Neural progenitor cell (in vitro differentiated cells): Measurements from ENCODE around the gene TWF2. TPM values are rescaled to one million over a fixed set of nuclear protein-coding genes. Genes with fewer than 3 reads are reported as not detected.

Experiments used
- DNase-seq: peaks from one replicate; pipeline ENCODE4 v3.0.0-alpha.2; 2016; ENCODE audit warnings: low spot score
- H2AFZ ChIP-seq: fragments of 200-600 bp; sonication (generic); replicated peaks from 2 replicates; pipeline ENCODE4 v1.6.1; 2016; ENCODE audit warnings: antibody characterized with exemption
- H3F3A ChIP-seq: fragments of 200-600 bp; sonication (generic); 2 replicates; pipeline ENCODE4 v1.6.1; 2016; ENCODE audit warnings: antibody characterized with exemption, low read depth
- H3K27ac ChIP-seq: fragments of 200-600 bp; sonication (generic); 2 replicates; pipeline ENCODE4 v1.5.1; 2016; ENCODE audit warnings: mild to moderate bottlenecking
- H3K27me3 ChIP-seq: fragments of 200-600 bp; sonication (generic); 2 replicates; pipeline ENCODE4 v1.6.1; 2016; ENCODE audit warnings: mild to moderate bottlenecking, moderate library complexity
- H3K36me3 ChIP-seq: fragments of 200-600 bp; sonication (generic); 2 replicates; pipeline ENCODE4 v1.5.1; 2016
- H3K4me1 ChIP-seq: fragments of 200-600 bp; sonication (generic); 2 replicates; pipeline ENCODE4 v1.6.1; 2016; ENCODE audit warnings: mixed run types
- H3K4me2 ChIP-seq: fragments of 200-600 bp; sonication (generic); 2 replicates; pipeline ENCODE4 v1.6.1; 2016
- H3K4me3 ChIP-seq: fragments of 200-600 bp; sonication (generic); 2 replicates; pipeline ENCODE4 v1.5.1; 2016
- H3K79me2 ChIP-seq: fragments of 200-600 bp; sonication (generic); 2 replicates; pipeline ENCODE4 v1.6.1; 2016; ENCODE audit warnings: low read depth
- H3K9ac ChIP-seq: fragments of 200-600 bp; sonication (generic); 2 replicates; pipeline ENCODE4 v1.6.1; 2016
- H3K9me3 ChIP-seq: fragments of 200-600 bp; sonication (generic); 2 replicates; pipeline ENCODE4 v1.5.1; 2016; ENCODE audit warnings: low read depth
- H4K20me1 ChIP-seq: fragments of 200-600 bp; sonication (generic); 2 replicates; pipeline ENCODE4 v1.6.1; 2016; ENCODE audit warnings: low read depth
- H3K27ac Mint-ChIP-seq: 3 replicates; pipeline ENCODE4 v1.8.0; 2021; ENCODE audit warnings: mixed read lengths
- H3K27me3 Mint-ChIP-seq: 2 replicates; pipeline ENCODE4 v1.8.0; 2022; ENCODE audit warnings: low read depth, mild to moderate bottlenecking, inconsistent platforms, moderate library complexity, mixed read lengths; ENCODE audit not compliant: insufficient read depth
- H3K36me3 Mint-ChIP-seq: 3 replicates; pipeline ENCODE4 v1.8.0; 2021; ENCODE audit warnings: mixed read lengths
- H3K4me1 Mint-ChIP-seq: 3 replicates; pipeline ENCODE4 v1.8.0; 2021; ENCODE audit warnings: mixed read lengths
- H3K4me3 Mint-ChIP-seq: 3 replicates; pipeline ENCODE4 v1.8.0; 2021; ENCODE audit warnings: mild to moderate bottlenecking, moderate library complexity, mixed read lengths
- H3K9me3 Mint-ChIP-seq: 3 replicates; pipeline ENCODE4 v1.8.0; 2020; ENCODE audit warnings: mixed read lengths
- CTCF ChIP-seq: fragments of 200-600 bp; sonication (generic); IDR thresholded peaks from 2 replicates; pipeline ENCODE4 v1.5.1; 2017; ENCODE audit warnings: antibody characterized with exemption, mild to moderate bottlenecking
- EZH2 ChIP-seq: fragments of 200-600 bp; sonication (generic); IDR thresholded peaks from 2 replicates; pipeline ENCODE4 v1.6.1; 2017; ENCODE audit warnings: antibody characterized with exemption, mild to moderate bottlenecking, moderate library complexity
- EZH2phosphoT487 ChIP-seq: fragments of 200-600 bp; sonication (generic); IDR thresholded peaks from 2 replicates; pipeline ENCODE4 v1.6.1; 2017; ENCODE audit warnings: antibody characterized with exemption
- total RNA-seq: library from RNA; depleted of rRNA; stranded (reverse); fragments of >200 nt; gene quantifications from 2 replicates; pipeline ENCODE4 v1.2.3, GENCODE V29; 2015; ENCODE audit warnings: low replicate concordance

TWF2 gene
- total RNA-seq, 1 donor from 2014 or later = 21.9 TPM

GRCh38 chr3:52228266-52228665 is 10.7 kb downstream of the TWF2 start:
- no peak overlapping the region for H3K4me2 ChIP-seq
- H3K36me3 Mint-ChIP-seq = peaks cover 7% of the 10 kb centered on the region
- peaks cover 6% of the 10 kb centered on the region for H3K27me3 Mint-ChIP-seq
- TF ChIP-seq CTCF (no peak), EZH2phosphoT487 (no peak), EZH2 (no peak)
- no peak overlapping the region for H3K4me3 ChIP-seq
- H3K9me3 ChIP-seq = no peaks in the 10 kb centered on the region
- H3K27me3 ChIP-seq = no peaks in the 10 kb centered on the region
- no peaks in the 10 kb centered on the region for H3F3A ChIP-seq
- H2AFZ ChIP-seq = no peak overlapping the region
- H4K20me1 ChIP-seq = no peaks in the 10 kb centered on the region
- no peaks in the 10 kb centered on the region for H3K4me1 Mint-ChIP-seq
- H3K4me1 ChIP-seq = no peaks in the 10 kb centered on the region
- no peak overlapping the region for H3K4me3 Mint-ChIP-seq
- no peak for DNase-seq
- no peaks in the 10 kb centered on the region for H3K36me3 ChIP-seq
- H3K79me2 ChIP-seq = no peaks in the 10 kb centered on the region
- no peak overlapping the region for H3K27ac ChIP-seq
- no peaks in the 10 kb centered on the region for H3K9me3 Mint-ChIP-seq
- no peak overlapping the region for H3K9ac ChIP-seq
- H3K27ac Mint-ChIP-seq = no peak overlapping the region

- H3K9me3 Mint-ChIP-seq = no peaks in the 10 kb centered on the region
- TF ChIP-seq CTCF (no peak), EZH2phosphoT487 (no peak), EZH2 (no peak)
- Histone ChIP-seq H3K27me3 (no peaks in the 10 kb centered on the region), H3K4me2 (no peak overlapping the region), H3K36me3 (no peaks in the 10 kb centered on the region), H3K27ac (no peak overlapping the region), H2AFZ (no peak overlapping the region), H3K9me3 (no peaks in the 10 kb centered on the region), H3F3A (no peaks in the 10 kb centered on the region), H3K4me1 (no peaks in the 10 kb centered on the region), H4K20me1 (no peaks in the 10 kb centered on the region), H3K9ac (no peak overlapping the region), H3K4me3 (no peak overlapping the region), H3K79me2 (no peaks in the 10 kb centered on the region)
- H3K4me3 Mint-ChIP-seq = no peak overlapping the region
- no peak overlapping the region for H3K27ac Mint-ChIP-seq
- peaks cover 6% of the 10 kb centered on the region for H3K27me3 Mint-ChIP-seq
- DNase-seq = no peak
- peaks cover 7% of the 10 kb centered on the region for H3K36me3 Mint-ChIP-seq
- H3K4me1 Mint-ChIP-seq = no peaks in the 10 kb centered on the region
Measured at GRCh38 chr3:52227766-52228165, 11.2 kb downstream of the TWF2 start.

DNA sequence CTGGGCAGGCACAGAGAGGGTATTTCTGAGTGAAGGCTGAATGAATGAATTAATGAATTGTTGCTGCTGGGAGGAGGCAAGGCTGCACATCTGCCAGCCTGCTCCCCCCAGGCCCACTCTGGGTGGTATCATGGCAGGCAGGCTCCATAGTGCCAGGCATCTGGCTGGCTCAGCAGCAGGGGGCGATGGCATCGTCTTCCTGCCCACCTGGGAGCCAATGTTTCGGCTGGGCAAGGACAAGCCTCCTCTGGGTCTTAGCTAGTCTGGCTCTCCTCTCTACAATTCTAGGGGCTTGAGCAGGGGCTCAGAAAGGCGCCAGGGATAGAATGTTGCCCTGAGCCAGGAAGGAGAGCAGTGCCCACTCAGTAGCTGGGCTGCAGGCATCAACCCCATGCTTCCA is 11.8 kb downstream of the TWF2 start:
- H3F3A ChIP-seq = no peaks in the 10 kb centered on the region
- H3K79me2 ChIP-seq = no peaks in the 10 kb centered on the region
- no peaks in the 10 kb centered on the region for H4K20me1 ChIP-seq
- Mint-ChIP-seq H3K4me1 (no peaks in the 10 kb centered on the region), H3K27me3 (peaks cover 6% of the 10 kb centered on the region), H3K9me3 (no peaks in the 10 kb centered on the region), H3K36me3 (peaks cover 7% of the 10 kb centered on the region), H3K27ac (no peak overlapping the region), H3K4me3 (no peak overlapping the region)
- no peak overlapping the region for H3K4me2 ChIP-seq
- no peak overlapping the region for H3K4me3 ChIP-seq
- H3K4me1 ChIP-seq = no peaks in the 10 kb centered on the region
- no peak overlapping the region for H2AFZ ChIP-seq
- H3K27me3 ChIP-seq = no peaks in the 10 kb centered on the region
- no peak for TF ChIP-seq CTCF
- no peak for TF ChIP-seq EZH2phosphoT487
- TF ChIP-seq EZH2 = no peak
- no peak for DNase-seq
- no peak overlapping the region for H3K9ac ChIP-seq
- no peaks in the 10 kb centered on the region for H3K9me3 ChIP-seq
- no peaks in the 10 kb centered on the region for H3K36me3 ChIP-seq
- no peak overlapping the region for H3K27ac ChIP-seq
